GM18907 (cell line): Measurements from ENCODE around the gene ADAM12.

Source experiments
- ATAC-seq: cut with Tn5 transposase; IDR thresholded peaks from one replicate; pipeline ENCODE4 v1.9.1; 2021; ENCODE audit warnings: mild to moderate bottlenecking, moderate library complexity; ENCODE audit not compliant: unreplicated experiment

The ADAM12 gene

GRCh38 chr10:126097558-126098225 is 290.6 kb downstream of the ADAM12 start:
- ATAC-seq, result no peak

- no peak for ATAC-seq
These were observed 293.7 kb downstream of the ADAM12 start for GRCh38 chr10:126094537-126094936.

- no peak for ATAC-seq
These were observed 295.7 kb downstream of the ADAM12 start for GRCh38 chr10:126092366-126093215.

- ATAC-seq, result no peak
These were observed 297.2 kb downstream of the ADAM12 start for GRCh38 chr10:126090911-126091728.

- no peak for ATAC-seq
These were observed 297.8 kb downstream of the ADAM12 start for GRCh38 chr10:126090443-126090842.

- ATAC-seq, result no peak
These were observed 300.3 kb downstream of the ADAM12 start for GRCh38 chr10:126087796-126088505.

- ATAC-seq, result no peak
These were observed 301.1 kb downstream of the ADAM12 start for GRCh38 chr10:126087153-126087680.

- no peak for ATAC-seq
These were observed 302.5 kb downstream of the ADAM12 start for GRCh38 chr10:126085806-126086205.

GRCh38 chr10:126084369-126084768 is 303.9 kb downstream of the ADAM12 start:
- no peak for ATAC-seq

GRCh38 chr10:126083009-126083408 is 305.3 kb downstream of the ADAM12 start:
- no peak for ATAC-seq

GRCh38 chr10:126081841-126082466 is 306.3 kb downstream of the ADAM12 start:
- no peak for ATAC-seq

- no peak for ATAC-seq
These were observed 307.3 kb downstream of the ADAM12 start for GRCh38 chr10:126080879-126081411.

GRCh38 chr10:126080291-126080825 is 307.9 kb downstream of the ADAM12 start:
- no peak for ATAC-seq

- no peak for ATAC-seq
These were observed 313.3 kb downstream of the ADAM12 start for GRCh38 chr10:126075009-126075408.

- no peak for ATAC-seq
These were observed 314.0 kb downstream of the ADAM12 start for GRCh38 chr10:126074291-126074690.

GRCh38 chr10:126073606-126074005 is 314.7 kb downstream of the ADAM12 start:
- ATAC-seq, result no peak

GRCh38 chr10:126072622-126073021 is 315.7 kb downstream of the ADAM12 start:
- no peak for ATAC-seq

- no peak for ATAC-seq
These were observed 317.6 kb downstream of the ADAM12 start for GRCh38 chr10:126070476-126071215.

GRCh38 chr10:126068322-126068721 is 320.0 kb downstream of the ADAM12 start:
- no peak for ATAC-seq
